Hepatocyte (in vitro differentiated cells): Measurements from ENCODE around the gene PTGES2. TPM values are rescaled to one million over a fixed set of nuclear protein-coding genes. Genes with fewer than 3 reads are reported as not detected.

Experiments
- DNase-seq: peaks from one replicate; pipeline ENCODE4 v3.0.0-alpha.2; 2016; ENCODE audit warnings: low spot score
- H2AFZ ChIP-seq: fragments of 200-600 bp; sonication (generic); 2 replicates; pipeline ENCODE4 v1.6.0; 2016; ENCODE audit warnings: antibody characterized with exemption, mild to moderate bottlenecking
- H3K27ac ChIP-seq: fragments of 200-600 bp; sonication (generic); 2 replicates; pipeline ENCODE4 v1.5.1; 2016; ENCODE audit warnings: mild to moderate bottlenecking
- H3K27me3 ChIP-seq: fragments of 200-600 bp; sonication (generic); 2 replicates; pipeline ENCODE4 v1.6.1; 2016
- H3K36me3 ChIP-seq: fragments of 200-600 bp; sonication (generic); replicated peaks from 2 replicates; pipeline ENCODE4 v1.5.1; 2016; ENCODE audit warnings: low read depth; ENCODE audit not compliant: insufficient read depth
- H3K4me1 ChIP-seq: fragments of 200-600 bp; sonication (generic); 2 replicates; pipeline ENCODE4 v1.5.1; 2016; ENCODE audit warnings: mild to moderate bottlenecking, moderate library complexity; ENCODE audit not compliant: insufficient read depth
- H3K4me2 ChIP-seq: fragments of 200-600 bp; sonication (generic); 2 replicates; pipeline ENCODE4 v1.6.0; 2016
- H3K4me3 ChIP-seq: fragments of 200-600 bp; sonication (generic); 2 replicates; pipeline ENCODE4 v1.5.1; 2016; ENCODE audit warnings: mild to moderate bottlenecking
- H3K79me2 ChIP-seq: fragments of 200-600 bp; sonication (generic); 2 replicates; pipeline ENCODE4 v1.6.0; 2017; ENCODE audit warnings: mild to moderate bottlenecking
- H3K9me2 ChIP-seq: fragments of 200-600 bp; sonication (generic); replicated peaks from 2 replicates; pipeline ENCODE4 v1.6.0; 2017; ENCODE audit warnings: mild to moderate bottlenecking; ENCODE audit not compliant: insufficient read depth
- H3K9me3 ChIP-seq: fragments of 200-600 bp; sonication (generic); 2 replicates; pipeline ENCODE4 v1.5.1; 2016; ENCODE audit warnings: low read depth, mild to moderate bottlenecking
- H4K20me1 ChIP-seq: fragments of 200-600 bp; sonication (generic); 2 replicates; pipeline ENCODE4 v1.6.0; 2016; ENCODE audit warnings: mild to moderate bottlenecking; ENCODE audit not compliant: insufficient read depth, poor library complexity, severe bottlenecking
- EZH2 ChIP-seq: fragments of 200-600 bp; sonication (generic); IDR thresholded peaks from 2 replicates; pipeline ENCODE4 v1.6.1; 2016; ENCODE audit warnings: antibody characterized with exemption, mild to moderate bottlenecking, borderline replicate concordance
- EZH2phosphoT487 ChIP-seq: fragments of 200-600 bp; sonication (generic); IDR thresholded peaks from one replicate; pipeline ENCODE4 v1.6.1; 2018; ENCODE audit warnings: antibody characterized with exemption, mild to moderate bottlenecking, low read depth, moderate library complexity; ENCODE audit not compliant: unreplicated experiment, severe bottlenecking
- WGBS: methylation state at CpG from one replicate; pipeline ENCODE4 v1.1.6; 2016; ENCODE audit warnings: low lambda C conversion rate; ENCODE audit errors: missing lambda C conversion rate; 5-methylcytosine and 5-hydroxymethylcytosine counted together
- polyA plus RNA-seq: library from polyadenylated mRNA; unstranded; fragments of >200 nt; fragmentation: Nextera tagmentation; extraction: Ambion mirVana; gene quantifications from 2 replicates; pipeline ENCODE4 v1.2.1, GENCODE V29; 2016
- total RNA-seq: library from RNA; depleted of rRNA; stranded (reverse); fragments of >200 nt; gene quantifications from 2 replicates; pipeline ENCODE4 v1.2.3, GENCODE V29; 2014
- TF ChIP-seq, protein P1 (sequence below): fragments of 200-600 bp; sonication (generic); IDR thresholded peaks from 2 replicates; pipeline ENCODE4 v1.5.1; 2016; ENCODE audit warnings: antibody characterized with exemption, mild to moderate bottlenecking; ENCODE audit not compliant: poor library complexity

PTGES2 gene
- total and polyA plus RNA-seq, 2 experiments from 2014 or later: 29.4 to 68.1 TPM

DNA sequence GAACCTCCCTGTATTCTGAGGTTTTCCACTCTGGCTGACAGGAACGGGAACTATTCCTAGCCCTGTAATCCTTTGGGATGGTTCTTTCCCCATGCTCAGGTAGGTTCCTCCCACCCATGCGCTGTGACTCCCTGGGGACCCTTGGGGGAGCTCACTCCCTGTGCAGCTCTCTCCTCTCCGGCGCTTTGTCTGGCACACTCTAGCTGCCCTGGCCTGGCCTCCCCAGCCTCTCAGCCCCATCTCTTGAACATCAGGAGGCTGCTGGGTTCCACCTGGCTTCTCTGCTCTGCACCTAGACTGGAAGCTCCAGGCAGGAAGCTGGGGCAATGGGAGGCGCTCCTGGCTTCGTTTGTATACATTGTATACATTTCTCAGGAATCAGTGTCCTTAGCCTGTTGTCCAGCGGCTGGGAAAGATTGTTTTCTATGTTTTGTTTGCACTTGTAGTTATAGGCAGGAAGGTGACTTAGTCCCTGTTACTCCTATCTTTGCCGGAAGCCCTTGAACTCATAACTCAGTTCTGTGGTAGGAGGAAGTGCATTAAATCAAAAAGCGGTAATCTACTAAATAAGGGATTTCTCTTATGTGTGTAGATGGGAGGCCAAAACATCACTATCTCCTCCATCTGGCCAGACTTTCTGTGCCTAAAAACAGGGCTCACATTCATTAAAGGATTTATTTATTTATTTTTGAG lies 39.1 kb downstream of the PTGES2 start:
- 81% methylated on average over 9 of the region's 9 CpGs for WGBS
- Histone ChIP-seq H3K79me2 (peaks cover 83% of the 10 kb centered on the region), H3K4me2 (no peak overlapping the region), H3K9me3 (no peaks in the 10 kb centered on the region), H2AFZ (no peak overlapping the region), H3K4me3 (no peak overlapping the region), H3K36me3 (no peaks in the 10 kb centered on the region), H3K27ac (no peak overlapping the region), H3K4me1 (peaks cover 12% of the 10 kb centered on the region), H3K9me2 (no peaks in the 10 kb centered on the region), H4K20me1 (no peaks in the 10 kb centered on the region), H3K27me3 (no peaks in the 10 kb centered on the region)
- DNase-seq: no peak
- TF ChIP-seq EZH2phosphoT487 (no peak), EZH2 (no peak)
- TF ChIP-seq, protein P1, sequence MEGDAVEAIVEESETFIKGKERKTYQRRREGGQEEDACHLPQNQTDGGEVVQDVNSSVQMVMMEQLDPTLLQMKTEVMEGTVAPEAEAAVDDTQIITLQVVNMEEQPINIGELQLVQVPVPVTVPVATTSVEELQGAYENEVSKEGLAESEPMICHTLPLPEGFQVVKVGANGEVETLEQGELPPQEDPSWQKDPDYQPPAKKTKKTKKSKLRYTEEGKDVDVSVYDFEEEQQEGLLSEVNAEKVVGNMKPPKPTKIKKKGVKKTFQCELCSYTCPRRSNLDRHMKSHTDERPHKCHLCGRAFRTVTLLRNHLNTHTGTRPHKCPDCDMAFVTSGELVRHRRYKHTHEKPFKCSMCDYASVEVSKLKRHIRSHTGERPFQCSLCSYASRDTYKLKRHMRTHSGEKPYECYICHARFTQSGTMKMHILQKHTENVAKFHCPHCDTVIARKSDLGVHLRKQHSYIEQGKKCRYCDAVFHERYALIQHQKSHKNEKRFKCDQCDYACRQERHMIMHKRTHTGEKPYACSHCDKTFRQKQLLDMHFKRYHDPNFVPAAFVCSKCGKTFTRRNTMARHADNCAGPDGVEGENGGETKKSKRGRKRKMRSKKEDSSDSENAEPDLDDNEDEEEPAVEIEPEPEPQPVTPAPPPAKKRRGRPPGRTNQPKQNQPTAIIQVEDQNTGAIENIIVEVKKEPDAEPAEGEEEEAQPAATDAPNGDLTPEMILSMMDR: no peak

DNA sequence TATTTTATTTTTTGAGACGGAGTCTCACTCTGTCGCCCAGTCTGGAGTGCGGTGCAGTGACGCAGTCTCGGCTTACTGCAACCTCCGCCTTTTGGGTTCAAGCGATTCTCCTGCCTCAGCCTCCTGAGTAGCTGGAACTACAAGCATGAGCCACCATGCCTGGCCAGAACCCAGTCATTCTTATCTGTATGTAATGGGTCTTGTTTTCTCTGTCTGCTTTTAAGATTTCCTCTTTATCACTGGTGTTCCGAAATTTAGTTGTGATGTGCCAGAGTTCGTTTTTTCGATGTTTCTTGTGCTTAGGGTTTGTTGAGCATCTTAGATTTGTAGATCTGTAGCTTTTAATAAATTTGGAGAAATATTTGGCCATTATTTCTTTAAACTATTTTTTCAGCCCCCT lies 40.3 kb downstream of the PTGES2 start:
- no peaks in the 10 kb centered on the region for H3K9me2 ChIP-seq
- H3K27me3 ChIP-seq: no peaks in the 10 kb centered on the region
- no peak overlapping the region for H3K27ac ChIP-seq
- H3K4me1 ChIP-seq: peaks cover 6% of the 10 kb centered on the region
- 78% methylated on average over 10 of the region's 10 CpGs for WGBS
- no peaks in the 10 kb centered on the region for H3K9me3 ChIP-seq
- H3K4me2 ChIP-seq: no peak overlapping the region
- H4K20me1 ChIP-seq: no peaks in the 10 kb centered on the region
- H3K4me3 ChIP-seq: no peak overlapping the region
- no peak for DNase-seq
- no peaks in the 10 kb centered on the region for H3K36me3 ChIP-seq
- no peak for TF ChIP-seq EZH2
- TF ChIP-seq EZH2phosphoT487: no peak
- TF ChIP-seq, protein P1: no peak
- H3K79me2 ChIP-seq: peaks cover 76% of the 10 kb centered on the region
- H2AFZ ChIP-seq: no peak overlapping the region

DNA sequence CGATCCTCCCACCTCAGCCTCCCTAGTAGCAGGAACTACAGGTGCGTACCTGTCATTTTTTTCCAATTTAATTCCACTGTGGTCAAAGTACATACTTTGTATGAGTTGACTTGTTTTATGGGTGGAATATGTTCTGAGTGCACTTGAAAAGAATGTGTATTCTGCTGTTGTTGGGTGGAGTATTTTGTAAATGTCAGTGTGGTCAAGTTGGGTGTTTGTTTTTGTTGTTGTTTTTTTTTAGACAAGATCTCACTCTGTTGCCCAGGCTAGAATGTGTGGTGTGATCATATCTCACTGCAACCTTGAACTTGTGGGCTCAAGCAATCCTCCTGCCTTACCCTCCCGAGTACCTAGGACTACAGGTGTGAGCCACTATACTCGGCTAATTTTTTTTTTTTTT lies 41.6 kb downstream of the PTGES2 start:
- no peaks in the 10 kb centered on the region for H3K36me3 ChIP-seq
- no peak for DNase-seq
- H3K9me3 ChIP-seq: no peaks in the 10 kb centered on the region
- H3K9me2 ChIP-seq: no peaks in the 10 kb centered on the region
- no peaks in the 10 kb centered on the region for H3K27me3 ChIP-seq
- H3K4me3 ChIP-seq: no peak overlapping the region
- H3K4me1 ChIP-seq: peaks cover 18% of the 10 kb centered on the region
- H3K79me2 ChIP-seq: peaks cover 68% of the 10 kb centered on the region
- no peaks in the 10 kb centered on the region for H4K20me1 ChIP-seq
- TF ChIP-seq, protein P1: no peak
- TF ChIP-seq EZH2phosphoT487: no peak
- TF ChIP-seq EZH2: no peak
- no peak overlapping the region for H3K4me2 ChIP-seq
- no peak overlapping the region for H2AFZ ChIP-seq
- no peak overlapping the region for H3K27ac ChIP-seq
- WGBS: 90% methylated on average over 4 of the region's 4 CpGs

DNA sequence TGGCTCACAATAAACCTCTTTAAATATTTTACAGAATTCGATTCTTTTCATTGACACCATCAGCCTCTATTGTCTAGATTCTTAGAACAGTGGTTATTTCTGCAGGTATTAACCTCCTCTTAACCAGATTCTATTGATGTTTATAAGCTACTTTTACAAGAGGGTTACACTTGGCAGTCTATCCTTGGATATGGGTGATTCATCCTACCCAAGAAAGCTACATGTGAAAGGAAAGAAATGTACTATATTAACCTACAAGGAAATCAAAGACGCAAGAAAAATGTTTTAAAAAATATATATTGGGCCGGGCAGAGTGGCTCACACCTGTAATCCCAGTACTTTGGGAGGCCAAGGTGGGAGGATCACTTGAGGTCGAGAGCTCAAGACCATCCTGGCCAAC lies 42.8 kb downstream of the PTGES2 start:
- H3K4me2 ChIP-seq: no peak overlapping the region
- no peaks in the 10 kb centered on the region for H3K9me2 ChIP-seq
- 98% methylated on average over 4 of the region's 4 CpGs for WGBS
- H3K79me2 ChIP-seq: peaks cover 66% of the 10 kb centered on the region
- H3K9me3 ChIP-seq: no peaks in the 10 kb centered on the region
- no peak overlapping the region for H3K4me3 ChIP-seq
- no peak overlapping the region for H2AFZ ChIP-seq
- DNase-seq: no peak
- no peaks in the 10 kb centered on the region for H3K27me3 ChIP-seq
- peaks cover 30% of the 10 kb centered on the region for H3K4me1 ChIP-seq
- TF ChIP-seq EZH2phosphoT487 (no peak), EZH2 (no peak)
- TF ChIP-seq, protein P1: no peak
- no peaks in the 10 kb centered on the region for H3K36me3 ChIP-seq
- H4K20me1 ChIP-seq: no peaks in the 10 kb centered on the region
- no peak overlapping the region for H3K27ac ChIP-seq
